Spinal cord (tissue), 10 donors: ENCODE measurements around the gene TBL1Y. TPM values are rescaled to one million over a fixed set of nuclear protein-coding genes. Genes with fewer than 3 reads are reported as not detected.
A peak's percentile ranks its signal among the peaks of the same experiment; 100 is the strongest.

Experiments
- DNase-seq, 6 donors: peaks; one replicate each; pipeline versions ENCODE4 v3.0.0 to v3.0.0-alpha.2; 2013 to 2015; ENCODE audit warnings: low spot score in 6 of 6, low read depth in 4 of 6
- H3K27ac ChIP-seq: one replicate; pipeline ENCODE4 v1.5.1; 2013; ENCODE audit warnings: low read depth, low read length, control low read depth
- H3K27me3 ChIP-seq: one replicate; pipeline ENCODE4 v1.6.1; 2013; ENCODE audit warnings: low read length; ENCODE audit not compliant: control insufficient read depth, insufficient read depth
- H3K36me3 ChIP-seq: one replicate; pipeline ENCODE4 v1.6.1; 2013; ENCODE audit warnings: low read length; ENCODE audit not compliant: control insufficient read depth, insufficient read depth
- H3K4me1 ChIP-seq: one replicate; pipeline ENCODE4 v1.6.1; 2013; ENCODE audit warnings: low read length; ENCODE audit not compliant: control insufficient read depth, insufficient read depth
- H3K4me3 ChIP-seq: one replicate; pipeline ENCODE4 v1.5.1; 2013; ENCODE audit warnings: low read depth, low read length, control low read depth
- H3K9me3 ChIP-seq: one replicate; pipeline ENCODE4 v1.6.1; 2013; ENCODE audit warnings: low read length; ENCODE audit not compliant: control insufficient read depth, insufficient read depth
- WGBS: methylation state at CpG from one replicate; pipeline ENCODE4 v1.1.5; 2013; ENCODE audit warnings: missing lambda C conversion rate; ENCODE audit not compliant: insufficient coverage; 5-methylcytosine and 5-hydroxymethylcytosine counted together
- polyA plus RNA-seq, 2 donors: library from polyadenylated mRNA; unstranded; fragments of 120-200 nt; gene quantifications; one replicate each; pipeline ENCODE4 v1.2.1, GENCODE V29; 2013; ENCODE audit not compliant: insufficient read length in 2 of 2
- total RNA-seq, 2 donors: library from RNA; depleted of rRNA in 1 of 2; stranded (reverse); fragments of 120-200 nt in 1 of 2; fragments of >200 nt in 1 of 2; gene quantifications; one replicate each; pipeline versions ENCODE4 v1.2.3 to v1.2.4, GENCODE V29; 2013 to 2014
- donor health status: healthy.

Gene TBL1Y
- total and polyA plus RNA-seq, 4 donors, result 0.38 to 1.2 TPM; not detected in 2

GRCh38 chrY:6966521-6966920 is 56.0 kb downstream of the TBL1Y start:
- H3K27me3 ChIP-seq, result no peaks in the 10 kb centered on the region
- no peak for DNase-seq
- no peaks in the 10 kb centered on the region for H3K36me3 ChIP-seq
- no peaks in the 10 kb centered on the region for H3K4me1 ChIP-seq
- no CpG with 5 or more reads among the region's 3 CpGs for WGBS
- no peaks in the 10 kb centered on the region for H3K9me3 ChIP-seq
- no peak overlapping the region for H3K4me3 ChIP-seq
- no peak overlapping the region for H3K27ac ChIP-seq

GRCh38 chrY:6967736-6968135 is 57.2 kb downstream of the TBL1Y start:
- no peaks in the 10 kb centered on the region for H3K9me3 ChIP-seq
- no CpG with 5 or more reads among the region's 5 CpGs for WGBS
- H3K27me3 ChIP-seq, result no peaks in the 10 kb centered on the region
- DNase-seq, result no peak
- H3K36me3 ChIP-seq, result no peaks in the 10 kb centered on the region
- H3K4me3 ChIP-seq, result no peak overlapping the region
- no peak overlapping the region for H3K27ac ChIP-seq
- no peaks in the 10 kb centered on the region for H3K4me1 ChIP-seq

- H3K9me3 ChIP-seq, result no peaks in the 10 kb centered on the region
- no peak overlapping the region for H3K27ac ChIP-seq
- no peaks in the 10 kb centered on the region for H3K36me3 ChIP-seq
- H3K4me1 ChIP-seq, result no peaks in the 10 kb centered on the region
- H3K27me3 ChIP-seq, result no peaks in the 10 kb centered on the region
- no peak overlapping the region for H3K4me3 ChIP-seq
- no CpG with 5 or more reads among the region's 1 CpG for WGBS
- DNase-seq, result no peak
Measured at GRCh38 chrY:6968191-6968590, 57.7 kb downstream of the TBL1Y start.

- Histone ChIP-seq H3K27me3 (no peaks in the 10 kb centered on the region), H3K27ac (no peak overlapping the region), H3K36me3 (no peaks in the 10 kb centered on the region), H3K4me1 (no peaks in the 10 kb centered on the region), H3K9me3 (no peaks in the 10 kb centered on the region), H3K4me3 (no peak overlapping the region)
- DNase-seq, result peak in 1 of 6 donors; percentile 35
- no CpG with 5 or more reads among the region's 4 CpGs for WGBS
Measured at GRCh38 chrY:6972271-6972887, 61.9 kb downstream of the TBL1Y start.

DNA sequence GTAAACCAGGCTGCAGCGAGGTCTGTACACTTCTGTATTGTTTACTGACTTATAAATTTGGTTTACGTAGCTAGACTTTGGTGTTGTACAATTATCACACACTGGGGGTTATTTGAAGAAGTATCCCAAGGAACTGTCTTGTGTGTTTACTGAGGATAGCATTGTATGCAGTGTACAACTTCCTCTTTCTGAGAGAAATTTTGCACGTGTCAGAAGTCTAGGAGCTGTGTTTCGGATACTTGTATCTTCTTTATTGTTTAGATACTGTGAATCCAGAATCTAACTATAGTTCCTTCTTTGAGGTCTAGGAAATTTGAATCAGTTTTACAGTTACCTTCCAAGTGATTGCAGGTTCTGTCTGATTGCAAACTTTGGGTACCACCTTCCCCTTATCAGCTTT is 64.5 kb downstream of the TBL1Y start:
- no peaks in the 10 kb centered on the region for H3K36me3 ChIP-seq
- H3K27me3 ChIP-seq, result no peaks in the 10 kb centered on the region
- WGBS, result no CpG with 5 or more reads among the region's 4 CpGs
- no peaks in the 10 kb centered on the region for H3K9me3 ChIP-seq
- no peak overlapping the region for H3K4me3 ChIP-seq
- no peak overlapping the region for H3K27ac ChIP-seq
- H3K4me1 ChIP-seq, result no peaks in the 10 kb centered on the region
- DNase-seq, result no peak

- Histone ChIP-seq H3K4me1 (no peaks in the 10 kb centered on the region), H3K27me3 (no peaks in the 10 kb centered on the region), H3K27ac (no peak overlapping the region), H3K36me3 (no peaks in the 10 kb centered on the region), H3K9me3 (no peaks in the 10 kb centered on the region), H3K4me3 (no peak overlapping the region)
- no CpG with 5 or more reads among the region's 5 CpGs for whole genome bisulfite sequencing
- no peak for DNase-seq
Measured at GRCh38 chrY:6977783-6978182, 67.3 kb downstream of the TBL1Y start.

DNA sequence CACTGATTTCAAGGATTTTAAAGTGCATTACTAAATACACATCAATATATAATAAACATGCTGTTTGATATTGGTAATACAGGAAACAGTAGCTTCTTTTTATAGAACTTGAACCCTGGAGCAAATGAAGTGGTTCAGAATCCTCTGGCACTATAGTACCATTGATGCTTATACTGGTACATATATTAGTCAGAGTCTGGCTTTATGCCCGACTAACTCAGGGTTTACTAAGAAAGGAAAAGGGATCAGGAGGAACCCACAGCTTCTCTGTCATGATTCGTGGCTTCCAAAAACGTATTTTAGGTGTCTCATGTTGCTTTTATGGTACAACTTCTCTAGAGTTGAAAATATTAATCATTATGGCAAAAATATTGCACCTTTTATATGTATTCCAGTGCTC is 72.7 kb downstream of the TBL1Y start:
- WGBS, result no CpG with 5 or more reads among the region's 3 CpGs
- no peaks in the 10 kb centered on the region for H3K9me3 ChIP-seq

DNA sequence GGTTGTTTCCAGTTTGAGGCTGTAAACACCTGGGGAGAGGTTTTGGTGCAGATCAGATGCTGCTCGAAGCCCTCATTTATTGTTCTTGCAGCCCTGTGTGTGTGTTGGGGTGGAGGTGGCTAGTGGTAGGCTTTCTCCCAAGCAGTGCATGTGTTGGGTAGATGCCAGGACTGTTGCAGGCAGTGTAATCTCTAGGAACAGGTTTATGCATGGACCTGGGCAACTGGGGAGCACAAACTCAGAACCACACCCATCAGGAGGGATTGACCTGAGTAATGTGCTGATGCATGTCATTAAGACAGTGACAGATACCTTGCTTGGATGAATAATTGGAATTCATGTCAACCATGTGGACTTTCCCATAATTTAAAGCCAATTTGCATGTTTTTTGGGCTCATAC is 77.3 kb downstream of the TBL1Y start:
- DNase-seq, result no peak
- Histone ChIP-seq H3K4me1 (no peaks in the 10 kb centered on the region), H3K27ac (no peak overlapping the region), H3K36me3 (no peaks in the 10 kb centered on the region), H3K27me3 (no peaks in the 10 kb centered on the region), H3K9me3 (no peaks in the 10 kb centered on the region), H3K4me3 (no peak overlapping the region)
- no CpG with 5 or more reads among the region's 1 CpG for WGBS

More for the DNA sequence above, 72.7 kb downstream of the TBL1Y start:
- H3K4me3 ChIP-seq, result no peak overlapping the region
- no peaks in the 10 kb centered on the region for H3K4me1 ChIP-seq
- DNase-seq, result no peak
- H3K36me3 ChIP-seq, result no peaks in the 10 kb centered on the region
- no peak overlapping the region for H3K27ac ChIP-seq
- H3K27me3 ChIP-seq, result no peaks in the 10 kb centered on the region

DNA sequence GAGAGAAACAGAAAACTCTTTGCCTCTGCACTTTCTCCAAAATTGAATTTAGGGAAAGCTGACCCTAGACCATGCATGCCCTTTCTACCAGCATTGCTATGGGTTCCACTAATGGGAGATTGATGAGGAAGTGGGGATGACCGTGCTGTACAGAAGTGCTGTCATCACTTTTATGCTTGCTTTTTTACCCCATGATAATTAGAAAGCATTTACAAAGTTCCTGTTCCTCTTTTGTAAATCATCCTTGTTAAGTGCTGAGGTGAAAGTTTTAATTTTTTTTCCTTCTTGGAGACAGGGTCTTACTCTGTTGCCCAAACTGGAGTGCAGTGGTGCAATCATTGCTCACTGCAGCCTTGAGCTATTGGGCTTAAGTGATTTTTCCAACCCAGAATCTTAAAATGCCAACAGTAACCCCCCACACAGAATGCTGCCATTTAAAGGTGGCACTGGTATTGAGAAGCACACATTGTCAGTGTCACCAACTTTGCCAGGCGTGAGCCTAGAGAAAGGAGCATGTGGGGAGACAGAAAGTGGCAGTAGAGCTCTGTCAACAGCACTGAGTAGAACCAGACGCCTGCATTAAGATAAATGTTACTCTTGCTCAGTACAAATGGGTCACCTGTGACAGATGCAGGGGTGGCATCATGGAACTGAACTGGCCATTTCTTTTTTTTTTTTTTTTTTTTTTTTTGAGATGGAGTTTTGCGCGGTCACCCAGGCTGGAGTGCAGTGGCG is 79.6 kb downstream of the TBL1Y start:
- H3K27ac ChIP-seq, result no peak overlapping the region
- H3K27me3 ChIP-seq, result no peaks in the 10 kb centered on the region

GRCh38 chrY:6992041-6992440 is 81.5 kb downstream of the TBL1Y start:
- Histone ChIP-seq H3K4me3 (no peak overlapping the region), H3K4me1 (no peaks in the 10 kb centered on the region), H3K27me3 (no peaks in the 10 kb centered on the region), H3K36me3 (no peaks in the 10 kb centered on the region), H3K9me3 (no peaks in the 10 kb centered on the region), H3K27ac (no peak overlapping the region)
- no CpG with 5 or more reads among the region's 3 CpGs for WGBS
- DNase-seq, result no peak

More for the DNA sequence above, 79.6 kb downstream of the TBL1Y start:
- no peaks in the 10 kb centered on the region for H3K9me3 ChIP-seq
- H3K36me3 ChIP-seq, result no peaks in the 10 kb centered on the region
- no peak for DNase-seq
- H3K4me1 ChIP-seq, result no peaks in the 10 kb centered on the region
- H3K4me3 ChIP-seq, result no peak overlapping the region
- WGBS, result no CpG with 5 or more reads among the region's 6 CpGs
